H1 (cell line): ENCODE results near the gene ZNF446. TPM values are rescaled to one million over a fixed set of nuclear protein-coding genes. Genes with fewer than 3 reads are reported as not detected.

Source experiments
- KDM4A ChIP-seq: IDR thresholded peaks from one replicate; pipeline ENCODE4 v1.7.1; 2012; ENCODE audit warnings: low read depth, mild to moderate bottlenecking, moderate library complexity, low read length, inconsistent platforms; ENCODE audit not compliant: severe bottlenecking
- RXRA ChIP-seq: IDR thresholded peaks from 2 replicates; pipeline ENCODE4 v1.6.1; 2011; ENCODE audit warnings: low read depth, mild to moderate bottlenecking, low read length, moderate library complexity; ENCODE audit not compliant: insufficient read depth
- polyA plus RNA-seq, 7 experiments: library from polyadenylated mRNA; depleted of rRNA in 3 of 7; stranded (reverse) in 5 of 7; unstranded in 2 of 7; fragments of >200 nt in 5 of 7; fragments of 200-250 nt in 2 of 7; gene quantifications; 1 replicate in 5 of 7; 2 replicates in 1 of 7; 4 replicates in 1 of 7; pipeline versions ENCODE4 v1.2.1 to v1.2.3, GENCODE V29; 2011 to 2013; ENCODE audit warnings: missing spikeins in 2 of 7, mixed read lengths in 2 of 7
- total RNA-seq: library from RNA; stranded (reverse); fragmentation: NEBNext Ultra II Directional; extraction: Animal tissue kit (Norgen Biotek cat#: 25700); gene quantifications from 2 replicates; pipeline ENCODE4 v1.2.1, GENCODE V29; 2021

ZNF446 gene
- total and polyA plus RNA-seq, 2 of the 8 experiments (the other 6 are each of a cell fraction or from before 2014, with no cell fraction given) = 4.1 to 5.5 TPM

- TF ChIP-seq KDM4A (no peak), RXRA (no peak)
Measured at GRCh38 chr19:58513213-58513693, 37.1 kb downstream of the ZNF446 start (continued).
